ENCODE results near the gene POLR3E. TPM values are rescaled to one million over a fixed set of nuclear protein-coding genes. Genes with fewer than 3 reads are reported as not detected.

POLR3E gene
- total and polyA plus RNA-seq, 2 donors (not counting 3 experiments of a cell fraction or from before 2014, with no cell fraction given) = 48.3 to 62.2 TPM

- Histone ChIP-seq H3K9me3 (replicated peaks; ENCODE audit: control insufficient read depth, insufficient read depth, low read length) (no peaks in the 10 kb centered on the region), H3K9ac (replicated peaks; ENCODE audit: extremely low read depth, insufficient read depth, low read length) (no peak overlapping the region), H3K36me3 (ENCODE audit: control insufficient read depth in 2 of 2, extremely low read depth in 1 of 2, insufficient read depth in 2 of 2, low read length in 2 of 2) (peaks cover 11 to 24% of the 10 kb centered on the region in 2 experiments), H3K4me3 (replicated peaks in 1 of 3; ENCODE audit: insufficient read depth in 1 of 3, low read depth in 1 of 3, low read length in 3 of 3) (no peak overlapping the region), H3K9me1 (replicated peaks; ENCODE audit: control insufficient read depth, extremely low read depth, insufficient read depth, low read length) (peaks cover 2% of the 10 kb centered on the region), H3K27ac (ENCODE audit: insufficient read depth, low read depth, low read length) (no peak overlapping the region), H4K20me1 (replicated peaks; ENCODE audit: control insufficient read depth, extremely low read depth, insufficient read depth, low read length) (peaks cover 7% of the 10 kb centered on the region), H3K4me1 (ENCODE audit: control insufficient read depth, extremely low read depth, insufficient read depth, low read length) (peaks cover 39% of the 10 kb centered on the region), H2AFZ (ENCODE audit: low read depth, low read length) (no peak overlapping the region), H3K79me2 (ENCODE audit: control insufficient read depth, insufficient read depth, low read length) (peaks cover 94% of the 10 kb centered on the region), H3K27me3 (ENCODE audit: control insufficient read depth in 2 of 2, insufficient read depth in 2 of 2, low read length in 2 of 2) (no peaks in the 10 kb centered on the region), H3K4me2 (ENCODE audit: insufficient read depth, low read length) (no peak overlapping the region)
- intact Hi-C loops (cut with micrococcal nuclease) = no loop called here
- no peak for FAIRE-seq
- TF ChIP-seq POLR2AphosphoS5 (IDR thresholded peaks at IDR 0.05; ENCODE audit: insufficient read depth, low read depth, low read length) (no peak), FOS (IDR thresholded peaks at IDR 0.05; ENCODE audit: borderline replicate concordance, insufficient read depth, low read length) (peak; percentile 10), MYC (IDR thresholded peaks at IDR 0.05; ENCODE audit: low read depth, low read length) (no peak)
- TF ChIP-seq, protein P1, sequence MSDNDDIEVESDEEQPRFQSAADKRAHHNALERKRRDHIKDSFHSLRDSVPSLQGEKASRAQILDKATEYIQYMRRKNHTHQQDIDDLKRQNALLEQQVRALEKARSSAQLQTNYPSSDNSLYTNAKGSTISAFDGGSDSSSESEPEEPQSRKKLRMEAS (IDR thresholded peaks at IDR 0.05; ENCODE audit: insufficient read depth, insufficient read length) = no peak
- DNase-seq (ENCODE audit: low read depth, low spot score) = no peak
- no TSS peak for BruUV-seq (replicated peaks)
- ChIA-PET CTCF (interaction anchor here (0.7 to 1.8 kb wide), 2 partner anchors 9 to 45 kb away, joined by 3 to 5 read pairs; no protein-coding TSS in a partner anchor), POLR2A (no interaction called here)
- dilution Hi-C loops (cut with MboI; ENCODE audit: extremely low pct_ligation_motif_present, low sequenced_read_pairs) = no loop called here
Measured at GRCh38 chr16:22366371-22366770, 69.2 kb downstream of the POLR3E start.

DNA sequence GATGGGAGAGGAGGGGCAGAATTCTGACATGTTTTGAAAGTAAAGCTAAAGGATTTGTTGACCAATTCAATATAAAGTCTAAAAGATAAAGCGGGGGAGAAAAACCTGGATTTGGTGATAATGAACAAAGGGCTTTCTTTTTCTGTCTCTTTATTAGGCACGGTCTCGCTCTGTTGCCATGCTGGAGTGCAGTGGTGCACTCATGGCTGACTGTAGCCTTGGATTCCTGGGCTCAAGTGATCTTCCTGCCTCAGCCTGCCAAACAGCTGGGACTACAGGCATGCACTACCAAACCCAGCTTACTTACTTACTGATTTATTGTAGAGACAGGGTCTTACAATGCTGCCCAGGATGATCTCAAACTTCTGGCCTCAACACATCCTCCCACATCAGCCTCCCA lies 69.7 kb downstream of the POLR3E start:
- DNase-seq (ENCODE audit: low read depth, low spot score) (no peak), FAIRE-seq (no peak)
- Histone ChIP-seq H4K20me1 (replicated peaks; ENCODE audit: control insufficient read depth, extremely low read depth, insufficient read depth, low read length) (peaks cover 7% of the 10 kb centered on the region), H3K36me3 (ENCODE audit: control insufficient read depth in 2 of 2, extremely low read depth in 1 of 2, insufficient read depth in 2 of 2, low read length in 2 of 2) (peaks cover 11 to 23% of the 10 kb centered on the region in 2 experiments), H3K9ac (replicated peaks; ENCODE audit: extremely low read depth, insufficient read depth, low read length) (no peak overlapping the region), H3K9me1 (replicated peaks; ENCODE audit: control insufficient read depth, extremely low read depth, insufficient read depth, low read length) (peaks cover 2% of the 10 kb centered on the region), H3K79me2 (ENCODE audit: control insufficient read depth, insufficient read depth, low read length) (peaks cover 97% of the 10 kb centered on the region), H3K4me1 (ENCODE audit: control insufficient read depth, extremely low read depth, insufficient read depth, low read length) (peaks cover 44% of the 10 kb centered on the region), H3K27ac (ENCODE audit: insufficient read depth, low read depth, low read length) (no peak overlapping the region), H2AFZ (ENCODE audit: low read depth, low read length) (no peak overlapping the region), H3K4me2 (ENCODE audit: insufficient read depth, low read length) (no peak overlapping the region), H3K27me3 (ENCODE audit: control insufficient read depth in 2 of 2, insufficient read depth in 2 of 2, low read length in 2 of 2) (no peaks in the 10 kb centered on the region), H3K4me3 (replicated peaks in 1 of 3; ENCODE audit: insufficient read depth in 1 of 3, low read depth in 1 of 3, low read length in 3 of 3) (no peak overlapping the region), H3K9me3 (replicated peaks; ENCODE audit: control insufficient read depth, insufficient read depth, low read length) (no peaks in the 10 kb centered on the region)
- no TSS peak for BruUV-seq (replicated peaks)
- POLR2A ChIA-PET = no interaction called here
- TF ChIP-seq FOS (IDR thresholded peaks at IDR 0.05; ENCODE audit: borderline replicate concordance, insufficient read depth, low read length) (no peak), POLR2AphosphoS5 (IDR thresholded peaks at IDR 0.05; ENCODE audit: insufficient read depth, low read depth, low read length) (no peak), POLR2A (IDR thresholded peaks at IDR 0.05; ENCODE audit: low read depth, low read length) (no peak), GATA2 (IDR thresholded peaks at IDR 0.05; ENCODE audit: insufficient read depth, insufficient read length, low read depth, low read length) (no peak), MYC (IDR thresholded peaks at IDR 0.05; ENCODE audit: low read depth, low read length) (no peak), JUN (IDR thresholded peaks at IDR 0.05; ENCODE audit: borderline replicate concordance, insufficient read depth, insufficient read length, low read depth) (no peak), EZH2 (IDR thresholded peaks at IDR 0.05; ENCODE audit: borderline replicate concordance, low read depth, low read length, severe bottlenecking) (no peak), CTCF (IDR thresholded peaks at IDR 0.05; ENCODE audit: extremely low read depth in 1 of 2, insufficient read depth in 1 of 2, low read depth in 1 of 2, low read length in 2 of 2) (no peak)
- TF ChIP-seq, protein P1 (IDR thresholded peaks at IDR 0.05; ENCODE audit: insufficient read depth, insufficient read length) = no peak
- dilution Hi-C loops (cut with MboI; ENCODE audit: extremely low pct_ligation_motif_present, low sequenced_read_pairs) (no loop called here), intact Hi-C loops (cut with micrococcal nuclease) (no loop called here)
- CTCF ChIA-PET = interaction anchor here (0.7 to 1.8 kb wide), 2 partner anchors 9 to 46 kb away, joined by 3 to 5 read pairs; no protein-coding TSS in a partner anchor
